NOMO-1 (cell line): Measurements from ENCODE around the gene EML6.
A peak's percentile ranks its signal among the peaks of the same experiment; 100 is the strongest.
"Not testable (repeated sequence)": the region's sequence is repeated elsewhere in the genome, so short reads cannot be mapped to it uniquely, and the experiment has no call there.

Source experiments
- DNase-seq, 2 experiments: peaks; one replicate each; lab custom pipeline; 2025; ENCODE audit not compliant: unreplicated experiment in 2 of 2; lab: John Stamatoyannopoulos, UW

Gene EML6

DNA sequence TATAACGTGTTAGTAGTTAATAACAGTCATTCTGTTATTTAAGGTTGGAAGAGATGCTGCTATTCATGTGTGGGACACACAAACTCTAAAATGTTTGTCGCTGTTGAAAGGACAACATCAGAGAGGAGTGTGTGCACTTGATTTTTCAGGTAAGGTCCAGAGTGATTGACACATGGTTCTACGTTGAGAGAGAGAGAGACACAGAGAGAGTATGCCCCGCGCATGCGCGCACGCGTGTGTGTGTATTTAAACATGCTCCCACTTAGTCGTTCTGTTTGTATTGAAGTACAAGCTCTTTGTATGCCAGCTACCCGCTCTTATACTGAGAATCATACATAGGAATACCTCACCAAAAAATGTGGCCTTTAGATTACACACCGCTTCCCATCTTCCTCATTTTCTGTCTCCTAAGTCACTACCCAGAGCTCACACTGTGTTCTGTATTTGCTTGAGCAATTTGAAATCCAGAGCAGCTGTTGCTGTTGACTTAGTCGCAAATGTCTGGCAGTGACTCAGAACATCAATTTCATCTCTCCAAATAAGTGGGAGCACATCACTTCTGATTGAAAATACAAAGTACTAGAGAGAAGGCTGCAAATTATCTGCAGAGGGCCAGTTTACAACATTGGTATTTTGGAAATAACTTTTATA is 148.1 kb downstream of the EML6 start:
- DNase-seq: no peak

DNA sequence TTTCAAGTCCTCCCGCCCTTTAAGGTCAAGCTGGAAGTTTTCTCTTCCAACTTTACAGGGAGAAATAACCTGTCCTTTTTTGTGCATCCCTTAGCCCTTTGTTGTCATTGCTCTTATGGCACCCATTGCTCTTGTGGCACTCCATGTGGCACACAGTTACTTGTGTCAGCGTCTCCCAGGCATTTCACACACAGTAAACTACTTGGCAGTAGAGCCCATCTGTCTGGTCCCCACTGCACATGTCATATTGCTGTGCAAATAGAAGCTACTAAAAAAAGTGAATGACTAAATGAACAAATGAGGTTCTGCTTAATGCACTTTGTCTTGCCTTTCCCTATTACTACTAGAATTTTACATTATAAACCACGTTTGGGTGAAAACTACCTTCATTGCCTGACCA is 149.3 kb downstream of the EML6 start:
- DNase-seq: no peak

DNA sequence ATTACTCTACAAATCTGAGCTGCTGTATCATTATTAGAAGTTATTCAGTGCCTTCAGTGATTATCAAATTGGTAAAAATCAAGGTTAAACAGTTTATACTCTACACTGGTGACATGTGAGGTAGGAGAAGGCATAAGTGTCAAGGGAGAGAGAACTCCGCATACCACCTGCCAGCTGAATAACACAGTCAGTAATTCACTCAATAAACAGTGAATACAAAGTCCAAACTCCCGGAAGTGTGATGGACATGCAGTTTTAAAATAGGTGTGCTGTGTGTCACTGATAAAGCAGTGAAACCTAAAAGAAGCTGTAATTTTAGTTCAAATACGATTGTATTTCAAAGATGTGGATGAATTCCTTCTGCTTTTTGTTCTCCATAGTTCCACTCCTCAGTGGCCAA is 149.8 kb downstream of the EML6 start:
- not testable (repeated sequence) for DNase-seq

- no peak for DNase-seq
These were observed 153.3 kb downstream of the EML6 start for GRCh38 chr2:54876764-54877163.

DNA sequence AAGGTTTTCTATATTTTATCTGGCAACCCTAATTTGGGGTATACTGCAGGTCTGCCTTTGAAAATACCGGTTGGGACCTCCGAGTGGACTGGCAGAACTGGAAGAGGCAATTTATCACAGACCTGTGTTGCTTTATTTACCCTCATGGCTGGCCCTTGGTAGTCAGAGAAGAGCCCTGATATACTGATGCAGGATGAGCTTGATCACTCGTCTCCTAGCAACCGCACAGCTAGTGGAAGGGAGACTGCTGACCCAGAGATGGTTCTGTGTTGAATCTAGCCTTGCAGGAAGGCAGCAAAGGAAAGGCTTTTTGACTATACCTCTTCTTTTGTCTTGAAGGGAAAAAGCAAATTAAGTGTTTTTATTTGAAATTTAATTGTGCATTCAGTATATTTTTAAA is 154.7 kb downstream of the EML6 start:
- DNase-seq: no peak

DNA sequence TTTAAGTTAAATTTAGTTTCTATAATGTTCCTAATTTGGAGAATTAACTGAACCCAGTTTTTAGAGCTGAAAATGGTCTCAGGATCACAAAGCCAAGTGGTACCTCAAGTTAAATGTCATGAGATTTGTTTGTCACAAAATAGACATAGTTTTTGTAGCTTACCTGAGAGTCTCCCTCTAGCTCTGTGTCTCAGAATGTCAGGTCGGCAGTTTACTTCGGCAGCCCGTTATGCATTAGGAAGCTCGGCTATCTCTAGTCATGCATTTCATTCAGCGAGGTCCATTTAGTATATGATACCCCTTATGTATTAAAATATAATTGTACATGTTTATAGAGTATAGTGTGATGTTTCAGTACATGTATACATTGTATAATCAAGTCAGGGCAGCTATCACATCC is 155.6 kb downstream of the EML6 start:
- DNase-seq: no peak

- DNase-seq: no peak
These were observed 156.3 kb downstream of the EML6 start for GRCh38 chr2:54879598-54880332.

GRCh38 chr2:54880428-54880827 is 157.0 kb downstream of the EML6 start:
- DNase-seq: peak in 1 of 2 experiments; percentile 28

- DNase-seq: no peak
These were observed 158.3 kb downstream of the EML6 start for GRCh38 chr2:54881759-54882158.

DNA sequence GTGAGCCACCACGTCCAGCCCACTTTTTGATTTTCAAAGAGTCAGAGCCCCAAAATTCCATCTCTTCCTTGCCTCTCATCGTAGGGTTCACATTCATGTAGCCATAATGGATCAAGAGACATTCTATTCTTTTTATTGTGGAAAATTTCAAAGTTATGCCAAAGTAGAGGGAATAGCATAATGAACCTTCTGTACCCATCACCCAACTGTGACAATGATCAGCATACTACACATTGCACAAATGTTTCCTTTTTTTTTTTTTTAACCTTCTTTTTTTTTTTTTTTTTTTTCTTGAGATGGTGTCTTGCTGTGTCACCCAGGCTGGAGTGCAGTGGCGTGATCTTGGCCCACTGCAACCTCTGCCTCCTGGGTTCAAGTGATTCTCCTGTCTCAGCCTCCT is 162.4 kb downstream of the EML6 start:
- no peak for DNase-seq

- DNase-seq: no peak
These were observed 164.5 kb downstream of the EML6 start for GRCh38 chr2:54887850-54888545.

DNA sequence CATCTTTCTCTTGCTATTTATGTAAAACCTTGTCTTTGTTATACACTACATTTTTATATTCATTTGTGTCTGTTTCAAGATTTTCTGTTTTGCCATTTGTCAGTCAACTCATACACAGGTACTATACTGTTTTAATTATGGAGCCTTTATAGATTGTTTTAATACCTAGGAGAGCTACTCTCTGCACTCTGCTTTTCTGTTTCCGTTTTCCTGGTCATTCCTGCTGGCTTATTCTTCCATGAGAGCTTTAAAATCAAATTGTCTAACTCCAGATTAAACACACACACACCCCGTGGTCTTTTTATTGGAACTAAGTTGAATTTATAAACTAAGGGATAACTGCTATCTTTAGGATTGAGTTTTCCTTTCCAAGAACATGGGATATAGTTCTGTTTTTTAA is 165.6 kb downstream of the EML6 start:
- no peak for DNase-seq

DNA sequence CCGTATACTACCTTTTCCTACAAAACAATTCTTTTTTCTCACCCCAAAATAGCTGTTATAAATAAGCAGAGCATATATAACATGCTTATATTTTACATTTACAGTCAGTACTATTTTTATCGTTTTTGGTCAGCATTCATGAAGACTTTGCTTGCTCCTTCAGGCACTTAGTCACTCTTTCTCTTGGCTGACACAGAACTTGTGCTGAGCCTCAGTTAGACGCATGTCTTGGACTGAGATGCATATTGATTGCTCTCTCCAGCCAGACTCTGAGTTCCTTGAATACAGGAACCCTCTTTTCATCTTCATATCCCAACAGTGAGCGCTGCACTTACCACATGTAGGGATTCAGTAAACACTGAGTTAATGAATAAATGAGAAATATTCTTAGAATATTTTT is 168.4 kb downstream of the EML6 start:
- DNase-seq: no peak

DNA sequence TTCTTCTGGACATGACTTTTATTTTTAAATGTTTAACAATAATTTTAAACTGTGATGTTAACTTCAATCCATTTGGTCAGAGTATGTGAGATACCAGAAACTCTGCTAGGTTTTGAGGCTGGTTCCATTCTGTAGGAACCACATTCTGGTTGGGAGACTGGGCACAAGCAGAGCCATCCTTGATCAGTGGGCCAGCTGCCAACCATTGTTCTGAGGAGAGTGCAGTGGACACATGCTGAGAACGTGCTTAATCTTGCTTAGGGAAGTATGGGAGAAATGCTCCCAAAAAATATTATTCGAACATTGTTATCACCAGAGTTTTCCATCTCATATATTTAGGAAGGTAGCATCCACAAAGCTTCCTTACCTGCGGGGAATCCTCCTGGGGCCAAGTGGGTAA is 171.0 kb downstream of the EML6 start:
- DNase-seq: no peak

DNA sequence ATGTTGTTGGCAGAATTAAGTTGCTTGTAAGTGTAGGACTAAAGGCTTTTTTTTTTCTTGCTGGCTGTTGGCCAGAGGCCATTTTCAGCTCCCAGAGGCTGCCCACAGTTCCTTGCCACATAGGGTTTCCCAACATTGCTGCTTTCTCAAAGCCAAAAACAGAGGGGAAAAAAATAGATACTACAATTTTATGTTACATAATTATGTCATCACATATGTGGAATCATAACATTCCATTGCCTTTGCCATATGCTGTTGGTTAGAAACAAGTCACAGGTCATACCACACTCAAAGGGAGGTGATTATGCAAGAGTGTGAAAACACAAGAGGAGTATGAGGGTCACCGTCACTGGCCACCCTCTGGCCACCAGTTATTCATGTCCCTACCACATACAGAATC is 172.3 kb downstream of the EML6 start:
- DNase-seq: no peak

GRCh38 chr2:54897420-54898310 is 174.2 kb downstream of the EML6 start:
- DNase-seq: no peak

GRCh38 chr2:54898456-54899226 is 175.2 kb downstream of the EML6 start:
- no peak for DNase-seq

GRCh38 chr2:54899576-54900200 is 176.2 kb downstream of the EML6 start:
- DNase-seq: peak; percentile 7 to 27

- DNase-seq: no peak
These were observed 177.9 kb downstream of the EML6 start for GRCh38 chr2:54901224-54901986.
